HG03159 (cell line): ENCODE data around the gene OR56A3.
"Not testable (repeated sequence)": the region's sequence is repeated elsewhere in the genome, so short reads cannot be mapped to it uniquely, and the experiment has no call there.

Experiments
- ATAC-seq: cut with Tn5 transposase; IDR thresholded peaks from one replicate; pipeline ENCODE4 v1.9.1; 2021; ENCODE audit warnings: mild to moderate bottlenecking, moderate library complexity; ENCODE audit not compliant: unreplicated experiment

OR56A3 gene, protein sequence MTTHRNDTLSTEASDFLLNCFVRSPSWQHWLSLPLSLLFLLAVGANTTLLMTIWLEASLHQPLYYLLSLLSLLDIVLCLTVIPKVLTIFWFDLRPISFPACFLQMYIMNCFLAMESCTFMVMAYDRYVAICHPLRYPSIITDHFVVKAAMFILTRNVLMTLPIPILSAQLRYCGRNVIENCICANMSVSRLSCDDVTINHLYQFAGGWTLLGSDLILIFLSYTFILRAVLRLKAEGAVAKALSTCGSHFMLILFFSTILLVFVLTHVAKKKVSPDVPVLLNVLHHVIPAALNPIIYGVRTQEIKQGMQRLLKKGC

DNA sequence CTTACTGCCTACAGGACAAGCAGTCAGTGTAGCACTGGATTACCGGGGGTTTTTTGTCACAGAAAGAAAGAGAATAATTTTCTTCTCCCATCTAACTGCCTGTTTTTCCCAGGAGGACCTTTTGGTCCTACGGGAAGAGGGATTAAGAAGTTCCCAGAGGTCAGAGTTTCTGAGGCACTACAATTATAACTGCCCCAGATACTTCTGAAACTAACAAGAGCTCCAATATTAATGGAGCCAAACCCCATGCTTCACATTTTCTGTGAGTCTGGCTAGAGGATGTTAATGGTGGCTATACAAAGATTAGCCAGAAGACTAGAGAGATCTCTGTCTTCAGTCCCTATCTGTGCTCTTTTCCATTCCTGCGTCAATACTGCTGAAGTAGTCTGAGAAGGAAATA is at the start of gene OR56A3:
TSS of gene OR56A3 (plus strand) at position 301 of the 400 bp plus-strand sequence. CDS start 5,096 bp downstream, outside the sequence.
- ATAC-seq, result no peak

DNA sequence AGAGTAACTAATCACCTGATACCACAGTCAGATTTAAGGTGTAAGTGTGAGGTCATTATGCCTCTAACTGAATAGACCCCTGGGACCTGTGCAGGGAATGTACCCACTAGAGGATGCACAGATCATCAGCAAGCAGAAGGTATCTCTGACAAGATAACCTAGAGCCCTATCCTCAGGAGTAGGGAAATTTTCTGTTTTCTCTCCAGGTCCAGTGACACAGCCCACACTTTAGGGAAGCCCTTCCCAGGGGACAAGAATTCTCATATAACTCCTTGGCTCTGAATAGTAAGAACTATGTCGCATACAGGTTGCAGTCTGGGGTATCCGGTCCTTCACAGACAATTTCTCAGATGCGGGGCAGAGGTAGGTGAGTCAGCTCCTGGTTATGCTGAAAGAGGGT is 49.1 kb upstream of the OR56A3 start, which contains the start of gene OR52E5:
TSS of gene OR52E5 (plus strand) at position 301 of the 400 bp plus-strand sequence. CDS start 7,569 bp downstream, outside the sequence.
- ATAC-seq, result no peak

DNA sequence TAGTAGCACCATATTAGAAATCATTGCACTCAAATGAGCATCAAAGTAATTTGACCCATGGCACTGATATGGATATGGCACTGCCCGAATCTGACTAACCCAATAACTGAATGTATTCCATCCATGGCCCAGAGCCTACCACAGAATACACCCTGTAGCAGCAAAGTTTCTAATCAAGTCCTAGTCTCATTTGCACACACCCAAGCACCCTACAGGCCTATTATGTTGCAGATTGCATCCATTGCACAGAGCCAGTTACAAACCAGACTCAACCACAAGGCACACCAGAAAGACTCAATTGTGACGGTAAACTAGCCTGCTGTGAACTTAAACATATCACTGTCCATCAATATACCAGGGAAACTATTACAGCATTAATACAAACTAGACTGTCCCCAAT is 42.5 kb upstream of the OR56A3 start:
- ATAC-seq, result no peak

DNA sequence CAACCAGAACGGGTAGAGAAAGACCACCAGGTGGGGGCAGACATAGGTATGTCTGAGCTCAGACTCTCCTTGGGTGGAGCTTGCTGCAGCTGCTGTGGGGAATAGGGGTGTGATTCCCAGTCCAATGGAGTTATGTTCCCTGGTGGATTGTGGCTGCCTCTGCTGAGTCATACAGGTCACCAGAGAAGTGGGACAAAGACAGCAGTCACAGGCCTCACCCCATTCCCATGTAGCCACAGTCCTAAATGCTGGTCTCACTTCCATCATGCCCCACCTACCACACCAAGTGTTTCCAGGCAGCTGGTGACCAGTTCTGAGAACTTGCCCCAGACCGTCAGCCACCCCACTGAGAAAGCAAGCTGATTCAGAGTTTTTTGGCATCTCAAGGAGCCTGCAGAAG is 31.5 kb upstream of the OR56A3 start:
- no peak for ATAC-seq

DNA sequence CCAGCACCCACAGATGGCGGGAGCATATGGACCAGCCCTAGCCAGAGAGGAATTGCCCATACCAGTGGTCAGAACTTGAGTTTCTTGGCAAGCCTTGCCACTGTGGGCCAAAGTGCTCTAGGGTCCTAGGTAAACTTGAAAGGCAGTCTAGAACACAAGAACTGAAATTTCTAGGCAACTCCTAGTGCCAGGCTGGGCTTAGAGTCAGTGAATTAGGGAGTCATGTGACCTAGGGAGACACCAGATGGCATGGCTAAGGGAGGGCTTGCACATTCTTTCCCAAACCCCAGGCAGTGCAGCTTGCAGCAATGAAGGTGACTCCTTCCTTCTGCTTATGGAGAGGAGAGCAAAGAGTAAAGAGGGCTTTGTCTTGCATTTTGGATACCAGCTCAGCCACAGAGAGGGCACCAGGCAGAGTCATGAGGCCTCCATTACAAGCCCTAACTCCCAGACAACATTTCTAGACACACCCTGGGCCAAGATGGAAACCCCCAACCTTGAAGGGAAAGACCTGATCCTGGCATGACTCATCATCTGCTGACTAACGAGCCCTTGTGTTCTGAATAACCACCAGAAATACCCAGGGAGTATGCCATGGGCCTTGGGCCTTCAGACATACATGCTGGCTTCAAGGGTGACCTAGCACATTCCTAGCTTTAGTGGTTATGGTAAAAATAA is 19.2 kb upstream of the OR56A3 start:
- peak; percentile 87 for ATAC-seq

DNA sequence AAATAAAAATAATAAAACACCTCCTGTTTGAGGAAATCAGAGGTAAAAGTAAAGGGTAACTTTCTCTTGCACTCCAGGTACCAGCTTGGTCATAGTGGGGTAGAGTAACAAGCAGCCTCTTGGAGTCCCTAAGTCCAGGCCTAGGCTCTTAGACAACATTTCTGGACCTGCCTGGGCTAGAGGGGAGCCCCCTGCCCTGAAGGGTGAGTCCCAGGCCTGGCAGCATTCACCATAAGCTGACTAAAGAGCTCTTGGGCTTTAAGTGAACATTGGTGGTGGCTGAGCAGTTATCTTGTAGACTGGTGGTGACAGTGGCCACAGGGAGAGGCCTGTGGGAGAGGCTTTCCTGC is 18.6 kb upstream of the OR56A3 start:
- ATAC-seq, result peak; percentile 35

DNA sequence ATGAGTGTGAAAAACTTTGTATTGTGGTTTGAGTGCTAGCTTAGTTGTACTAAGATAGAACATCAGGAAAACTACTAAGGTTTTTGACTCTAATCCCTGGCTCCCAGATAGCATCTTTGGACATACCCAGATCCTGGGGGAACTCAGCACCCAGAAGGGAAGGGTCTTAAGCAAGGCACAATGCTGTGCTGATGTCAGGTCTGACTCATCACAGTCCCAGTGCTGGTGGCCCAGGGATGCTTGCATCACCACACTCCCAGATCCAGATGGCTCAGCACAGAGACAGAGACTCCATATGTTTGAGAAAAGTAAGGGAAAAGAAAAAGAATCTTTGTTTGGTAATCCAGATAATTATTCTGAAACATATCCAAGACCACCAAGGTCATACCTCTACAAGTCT is 18.3 kb upstream of the OR56A3 start:
- no peak for ATAC-seq

DNA sequence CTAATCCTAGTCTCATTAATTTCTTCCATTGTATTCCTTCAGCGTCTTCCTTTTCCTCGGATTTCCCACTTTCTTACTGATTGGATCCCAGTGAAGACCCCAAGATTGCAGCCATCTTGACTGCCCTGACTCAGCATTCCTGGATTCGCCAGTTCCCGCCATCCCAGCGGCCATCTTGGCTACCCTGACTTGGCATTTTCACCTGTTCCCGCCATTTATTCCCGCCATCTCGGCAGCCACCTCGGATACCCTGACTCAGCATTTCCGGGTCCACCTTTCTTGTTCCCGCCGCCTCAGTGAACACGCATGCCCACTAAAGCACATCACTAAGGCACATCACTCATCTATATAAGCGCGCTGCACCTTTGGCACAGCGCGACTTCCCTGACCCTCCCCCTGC is 13.8 kb upstream of the OR56A3 start:
- no peak for ATAC-seq

DNA sequence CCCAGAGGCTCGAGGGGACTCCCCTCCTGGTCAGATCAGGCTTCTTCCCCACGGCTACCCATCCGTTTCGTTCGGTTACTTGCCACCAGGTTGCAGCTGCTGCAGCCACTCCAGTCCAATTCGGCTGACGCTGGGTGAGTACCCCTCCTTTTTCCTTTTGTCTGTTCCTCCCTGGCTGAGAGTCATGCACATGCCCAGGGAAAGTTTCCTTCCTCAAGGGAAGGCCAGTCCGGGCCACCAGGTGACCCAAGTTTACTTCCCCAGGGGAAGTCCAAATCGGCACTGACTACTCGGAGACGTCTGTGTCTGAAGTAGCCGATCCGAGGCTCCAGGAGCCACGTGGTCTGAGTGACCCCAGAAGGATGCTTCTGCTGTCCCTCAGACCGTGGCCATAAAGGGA is 13.2 kb upstream of the OR56A3 start:
- no peak for ATAC-seq

DNA sequence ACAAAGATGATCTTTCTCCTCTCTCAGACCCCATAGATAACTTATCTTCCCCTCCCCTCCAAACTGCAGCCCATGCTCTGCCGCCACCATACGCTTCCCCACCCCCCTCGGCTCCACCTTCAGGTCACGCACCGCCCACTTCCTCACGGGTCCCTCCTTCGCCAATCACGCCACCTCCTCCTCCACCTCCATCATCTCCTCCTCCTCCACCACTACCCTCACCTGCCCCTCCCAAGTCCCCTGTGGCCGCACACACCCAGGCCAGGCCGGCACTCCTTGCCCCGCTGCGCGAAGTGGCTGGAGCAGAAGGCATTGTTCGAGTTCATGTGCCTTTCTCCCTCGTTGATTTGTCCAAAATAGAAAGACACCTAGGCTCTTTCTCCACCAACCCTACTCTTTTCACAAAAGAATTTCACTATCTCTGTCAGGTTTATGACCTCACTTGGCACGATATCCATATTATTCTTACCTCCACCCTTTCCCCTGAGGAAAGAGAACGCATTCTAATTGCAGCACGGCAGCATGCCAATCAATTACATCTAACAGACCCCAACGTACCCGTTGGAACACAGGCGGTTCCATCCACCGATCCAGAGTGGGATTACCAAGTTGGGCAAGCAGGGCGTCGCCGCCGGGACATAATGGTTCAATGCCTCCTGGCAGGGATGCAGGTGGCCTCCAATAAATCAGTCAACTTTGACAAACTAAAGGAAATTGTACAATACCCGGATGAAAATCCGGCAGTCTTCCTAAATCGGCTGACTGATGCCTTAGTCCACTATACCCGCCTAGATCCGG is 12.3 kb upstream of the OR56A3 start:
- no peak for ATAC-seq

DNA sequence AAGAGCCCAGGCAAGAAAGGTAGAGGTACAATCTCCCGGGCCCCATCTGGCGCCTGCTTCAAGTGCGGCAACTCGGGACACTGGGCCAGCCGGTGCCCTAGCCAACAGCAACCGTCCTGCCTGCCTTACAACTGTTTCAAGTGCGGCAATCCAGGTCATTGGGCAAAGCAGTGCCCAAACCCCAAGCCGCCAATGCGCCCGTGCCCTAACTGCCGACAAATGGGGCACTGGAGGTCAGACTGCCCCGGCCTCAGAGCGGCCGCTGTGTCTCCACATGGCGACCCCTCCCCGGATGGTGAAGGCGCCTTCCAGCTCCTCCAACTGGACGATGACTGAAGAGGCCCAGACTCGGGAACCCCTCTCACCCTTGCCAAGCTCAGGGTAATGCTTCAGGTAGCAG is 11.4 kb upstream of the OR56A3 start:
- no peak for ATAC-seq

DNA sequence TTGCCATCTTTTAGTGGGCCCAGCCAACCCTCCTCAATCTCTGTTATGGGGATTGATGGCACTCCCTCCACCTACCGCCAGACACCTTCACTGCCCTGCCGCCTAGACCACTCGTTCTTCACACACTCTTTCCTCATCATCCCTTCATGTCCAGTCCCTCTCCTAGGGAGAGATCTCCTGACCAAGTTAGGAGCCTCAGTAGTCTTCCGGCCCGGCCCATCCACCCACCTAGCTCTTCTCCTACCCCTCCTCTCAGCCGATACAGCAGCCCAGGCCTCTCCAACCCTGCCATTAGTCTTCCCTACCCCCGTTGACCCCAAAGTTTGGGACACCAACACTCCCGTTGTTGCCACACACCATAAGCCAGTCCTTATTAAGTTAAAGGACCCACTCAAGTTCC is 11.0 kb upstream of the OR56A3 start:
- no peak for ATAC-seq

DNA sequence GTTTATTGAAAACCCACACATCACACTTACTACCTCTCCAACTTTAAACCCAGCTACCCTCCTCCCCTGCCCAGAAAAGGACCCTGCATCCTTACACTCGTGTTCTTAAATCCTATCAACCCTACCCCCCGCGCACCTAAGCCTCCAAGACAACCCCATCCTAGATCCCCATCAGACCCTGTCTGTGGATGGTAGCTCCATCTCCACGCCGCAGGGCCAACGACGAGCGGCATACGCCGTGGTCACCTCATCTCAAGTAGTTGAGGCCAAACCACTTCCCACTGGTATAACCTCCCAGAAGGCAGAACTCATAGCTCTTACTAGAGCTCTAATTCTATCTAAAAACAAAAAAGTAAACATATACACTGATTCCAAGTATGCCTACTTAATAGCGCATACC is 9.4 kb upstream of the OR56A3 start:
- ATAC-seq, result no peak

DNA sequence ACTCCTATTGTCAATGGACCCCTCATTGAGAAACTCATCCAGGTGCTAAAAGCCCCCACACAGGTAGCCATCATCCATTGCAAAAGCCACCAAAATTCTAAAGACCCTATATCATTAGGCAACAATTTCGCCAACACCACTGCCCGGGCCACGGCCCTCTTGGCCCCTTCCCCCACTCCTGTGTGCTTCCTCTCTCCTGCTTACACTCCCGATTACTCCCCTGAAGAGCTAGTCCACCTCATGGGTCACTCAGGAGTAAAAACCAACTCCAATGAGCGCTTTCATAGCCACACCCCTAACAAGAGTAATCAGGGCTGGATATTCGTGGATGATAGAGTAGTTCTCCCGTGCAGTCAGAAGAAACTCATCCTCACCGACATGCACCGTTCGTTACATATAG is 8.9 kb upstream of the OR56A3 start:
- ATAC-seq, result no peak

DNA sequence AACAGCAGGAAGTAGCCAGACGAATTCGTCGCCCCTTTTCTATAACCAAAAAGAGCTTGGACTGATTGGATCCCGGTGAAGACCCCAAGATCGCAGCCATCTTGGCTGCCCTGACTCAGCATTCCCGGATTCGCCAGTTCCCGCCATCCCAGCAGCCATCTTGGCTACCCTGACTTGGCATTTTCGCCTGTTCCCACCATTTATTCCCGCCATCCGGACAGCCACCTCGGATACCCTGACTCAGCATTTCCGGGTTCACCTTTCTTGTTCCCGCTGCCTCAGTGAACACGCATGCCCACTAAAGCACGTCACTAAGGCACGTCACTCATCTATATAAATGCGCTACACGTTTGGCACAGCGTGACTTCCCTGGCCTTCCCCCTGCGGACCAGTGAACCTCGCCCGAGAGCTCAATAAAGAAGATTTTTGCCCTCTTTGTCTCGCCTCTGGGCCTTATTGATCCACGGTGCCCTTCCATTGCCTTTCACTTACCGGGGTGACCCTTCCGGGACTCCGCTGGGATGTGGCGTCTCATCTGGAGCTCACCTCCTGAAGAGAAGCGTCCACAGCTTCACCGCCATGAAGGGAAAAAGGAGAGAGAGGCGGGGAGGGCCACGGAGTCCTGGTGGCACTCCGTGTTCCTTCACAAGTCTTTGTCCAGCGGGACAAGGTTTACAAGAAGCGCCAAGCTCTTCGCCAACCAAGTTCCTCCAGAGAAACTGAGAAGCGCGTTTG is 4.0 kb upstream of the OR56A3 start:
- ATAC-seq, result no peak

DNA sequence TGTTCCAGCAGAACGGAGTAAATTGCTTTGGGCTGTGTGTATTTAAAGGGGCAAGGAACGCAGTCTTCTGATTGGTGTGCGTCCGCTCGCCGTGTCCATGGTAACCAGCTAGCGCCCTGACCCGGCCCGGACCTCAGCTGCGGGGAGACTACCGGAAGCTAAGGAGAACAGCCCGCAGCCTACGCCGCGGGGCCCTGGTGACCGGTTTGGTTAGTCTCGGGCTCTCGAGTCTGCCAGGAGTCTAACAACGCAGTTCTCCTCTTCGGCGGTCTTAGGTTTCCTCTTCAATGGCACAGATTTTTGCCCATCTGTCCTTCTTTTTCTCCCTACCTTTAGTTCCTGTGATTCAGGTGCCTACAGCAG is 3.5 kb upstream of the OR56A3 start:
- ATAC-seq, result no peak

DNA sequence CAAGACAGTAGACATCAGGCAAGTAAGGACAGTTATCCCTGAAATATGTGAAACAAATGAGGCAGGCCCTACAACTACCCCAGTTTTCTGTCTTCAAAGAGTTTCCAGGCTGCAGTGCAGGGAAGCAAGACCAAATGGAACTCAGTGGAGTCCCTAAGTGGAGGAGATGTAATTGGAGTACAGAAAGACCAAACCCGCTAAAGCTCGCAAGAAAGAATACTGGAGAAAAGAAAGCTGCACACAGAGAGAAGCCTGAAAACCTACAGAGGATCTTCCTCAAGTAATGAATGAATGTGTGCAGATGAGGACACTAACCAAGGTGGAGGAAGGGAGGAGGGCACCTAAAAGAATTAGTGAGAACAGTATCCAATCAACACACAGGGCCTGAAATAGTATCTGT is 1.3 kb upstream of the OR56A3 start:
- ATAC-seq, result no peak

DNA sequence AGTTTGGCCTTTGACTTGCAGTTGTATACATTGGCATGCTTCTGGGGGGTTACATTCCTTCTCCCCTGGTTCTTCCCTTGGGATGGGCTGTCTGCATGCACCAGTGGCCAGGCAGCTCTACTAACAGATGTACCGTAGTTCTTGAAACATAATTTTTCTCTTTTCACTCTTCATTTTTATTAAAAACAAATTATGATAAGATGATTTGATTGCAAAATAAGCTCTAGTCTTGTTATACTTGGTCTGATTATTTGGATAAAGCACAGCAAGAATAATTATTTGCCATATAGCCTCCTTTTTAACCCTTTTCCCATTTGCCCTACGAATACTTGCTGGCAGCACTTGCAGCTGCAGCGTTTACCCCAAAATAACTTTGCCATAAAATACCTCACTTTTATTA is 13.5 kb downstream of the OR56A3 start:
- no peak for ATAC-seq

DNA sequence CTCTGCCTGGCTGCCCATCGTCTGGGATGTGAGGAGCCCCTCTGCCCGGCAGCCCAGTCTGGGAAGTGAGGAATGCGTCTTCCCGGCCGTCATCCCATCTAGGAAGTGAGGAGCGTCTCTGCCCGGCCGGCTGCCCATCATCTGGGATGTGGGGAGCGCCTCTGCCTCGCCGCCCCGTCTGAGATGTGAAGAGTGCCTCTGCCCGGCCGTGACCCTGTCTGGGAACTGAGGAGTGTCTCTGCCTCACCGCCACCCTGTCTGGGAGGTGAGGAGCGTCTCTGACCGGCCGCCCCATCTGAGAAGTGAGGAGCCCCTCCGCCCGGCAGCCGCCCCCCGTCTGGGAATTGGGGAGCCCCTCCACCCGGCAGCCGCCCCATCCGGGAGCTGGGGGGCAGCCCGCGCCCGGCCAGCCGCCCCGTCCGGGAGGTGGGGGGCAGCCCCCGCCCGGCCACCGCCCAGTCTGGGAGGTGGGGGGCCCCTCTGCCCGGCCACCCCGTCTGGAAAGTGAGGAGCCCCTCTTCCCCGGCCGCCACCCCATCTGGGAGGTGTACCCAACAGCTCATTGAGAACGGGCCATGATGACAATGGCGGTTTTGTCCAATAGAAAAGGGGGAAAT is 18.8 kb downstream of the OR56A3 start:
- not testable (repeated sequence) for ATAC-seq

DNA sequence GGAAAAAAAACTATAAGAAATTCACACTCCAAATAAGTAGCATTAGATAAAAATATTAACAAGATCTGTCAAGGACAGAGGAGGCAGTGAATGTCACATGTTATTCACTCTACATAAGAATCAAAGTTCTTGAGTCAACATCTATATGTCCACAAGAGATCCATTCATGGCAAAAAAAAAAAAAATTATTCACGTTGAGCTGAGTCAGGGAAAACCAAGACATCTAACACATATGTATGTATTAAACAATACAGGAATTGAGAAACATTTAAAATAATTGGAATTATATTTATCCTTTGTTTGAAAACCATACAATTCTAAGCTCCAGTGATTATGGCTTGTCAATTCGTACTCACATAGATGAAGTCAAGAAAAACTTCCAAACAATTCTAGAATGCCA is 24.9 kb downstream of the OR56A3 start:
- no peak for ATAC-seq

DNA sequence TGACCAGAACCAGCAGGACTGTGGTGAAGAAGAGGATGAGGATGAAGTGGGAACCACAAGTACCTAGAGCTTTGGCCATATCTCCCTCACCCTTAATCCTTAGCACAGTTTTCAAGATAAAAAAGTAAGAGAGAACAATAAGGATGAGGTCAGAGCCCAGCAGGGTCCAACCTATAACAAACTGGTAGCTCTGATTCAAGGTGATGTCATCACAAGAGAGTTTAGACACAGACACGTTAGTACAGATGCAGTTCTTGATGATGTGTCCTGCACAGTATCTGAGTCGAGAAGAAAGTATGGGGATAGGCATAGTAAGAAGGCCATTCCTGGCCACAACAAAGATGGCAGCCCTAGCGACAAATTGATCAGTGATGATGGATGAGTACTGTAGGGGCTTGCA is 25.7 kb downstream of the OR56A3 start:
- ATAC-seq, result no peak
